Activated naive CD4-positive, alpha-beta T cell treated with anti-CD3 and anti-CD28 coated beads, Interleukin-2, amount 50 U/mL, for 24 hours (primary cell): ENCODE data around the gene CCM2.
A peak's percentile ranks its signal among the peaks of the same experiment; 100 is the strongest.

Source experiments
- H3K27ac Mint-ChIP-seq: one replicate; pipeline ENCODE4 v1.8.0; 2021; ENCODE audit warnings: mild to moderate bottlenecking, mixed read lengths
- H3K27me3 Mint-ChIP-seq: one replicate; pipeline ENCODE4 v1.8.0; 2021; ENCODE audit warnings: mixed read lengths
- H3K36me3 Mint-ChIP-seq: one replicate; pipeline ENCODE4 v1.8.0; 2021; ENCODE audit warnings: mixed read lengths
- H3K4me1 Mint-ChIP-seq: one replicate; pipeline ENCODE4 v1.8.0; 2021; ENCODE audit warnings: mixed read lengths
- H3K4me3 Mint-ChIP-seq: one replicate; pipeline ENCODE4 v1.8.0; 2021; ENCODE audit warnings: mild to moderate bottlenecking, mixed read lengths
- H3K9me3 Mint-ChIP-seq: one replicate; pipeline ENCODE4 v1.8.0; 2021; ENCODE audit warnings: mixed read lengths

The CCM2 gene

GRCh38 chr7:45000093-45001032, at the start of gene CCM2:
Gene CCM2 (plus strand): TSS chr7:45000201. CDS start chr7:45000334, 133 bp downstream.
- H3K9me3 Mint-ChIP-seq, result no peaks in the 10 kb centered on the region
- peak within 1 kb of the TSS; percentile 95 for H3K4me3 Mint-ChIP-seq
- peaks cover 43% of the 10 kb centered on the region for H3K4me1 Mint-ChIP-seq
- H3K27ac Mint-ChIP-seq, result peak within 1 kb of the TSS; percentile 98
- H3K27me3 Mint-ChIP-seq, result no peaks in the 10 kb centered on the region
- H3K36me3 Mint-ChIP-seq, result peaks cover 6% of the 10 kb centered on the region

- no peaks in the 10 kb centered on the region for H3K36me3 Mint-ChIP-seq
- H3K9me3 Mint-ChIP-seq, result no peaks in the 10 kb centered on the region
- H3K4me3 Mint-ChIP-seq, result no peak overlapping the region
- peaks cover 14% of the 10 kb centered on the region for H3K4me1 Mint-ChIP-seq
- no peak overlapping the region for H3K27ac Mint-ChIP-seq
- H3K27me3 Mint-ChIP-seq, result no peaks in the 10 kb centered on the region
These were observed 46.8 kb upstream of the CCM2 start for GRCh38 chr7:44953156-44953555.

GRCh38 chr7:44955733-44956132, 44.3 kb upstream of the CCM2 start:
- H3K27ac Mint-ChIP-seq, result no peak overlapping the region
- no peak overlapping the region for H3K4me3 Mint-ChIP-seq
- H3K9me3 Mint-ChIP-seq, result no peaks in the 10 kb centered on the region

GRCh38 chr7:44956157-44956766, 43.7 kb upstream of the CCM2 start:
- Mint-ChIP-seq H3K4me3 (no peak overlapping the region), H3K36me3 (no peaks in the 10 kb centered on the region), H3K9me3 (no peaks in the 10 kb centered on the region), H3K27ac (no peak overlapping the region), H3K4me1 (peaks cover 32% of the 10 kb centered on the region), H3K27me3 (no peaks in the 10 kb centered on the region)

More at GRCh38 chr7:44955733-44956132, 44.3 kb upstream of the CCM2 start:
- Mint-ChIP-seq H3K4me1 (peaks cover 32% of the 10 kb centered on the region), H3K36me3 (no peaks in the 10 kb centered on the region), H3K27me3 (no peaks in the 10 kb centered on the region)

- no peak overlapping the region for H3K4me3 Mint-ChIP-seq
These were observed 41.2 kb upstream of the CCM2 start for GRCh38 chr7:44958645-44959344.

GRCh38 chr7:44959433-44959951, 40.5 kb upstream of the CCM2 start:
- no peaks in the 10 kb centered on the region for H3K27me3 Mint-ChIP-seq
- peak overlapping the region; percentile 84 for H3K27ac Mint-ChIP-seq
- no peaks in the 10 kb centered on the region for H3K36me3 Mint-ChIP-seq
- H3K4me3 Mint-ChIP-seq, result no peak overlapping the region
- no peaks in the 10 kb centered on the region for H3K9me3 Mint-ChIP-seq
- H3K4me1 Mint-ChIP-seq, result peaks cover 28% of the 10 kb centered on the region

More at GRCh38 chr7:44958645-44959344, 41.2 kb upstream of the CCM2 start:
- Mint-ChIP-seq H3K4me1 (peaks cover 28% of the 10 kb centered on the region), H3K36me3 (no peaks in the 10 kb centered on the region), H3K9me3 (no peaks in the 10 kb centered on the region), H3K27ac (peak overlapping the region; percentile 79), H3K27me3 (no peaks in the 10 kb centered on the region)

- Mint-ChIP-seq H3K4me1 (peaks cover 24% of the 10 kb centered on the region), H3K9me3 (no peaks in the 10 kb centered on the region), H3K4me3 (no peak overlapping the region), H3K27me3 (no peaks in the 10 kb centered on the region), H3K36me3 (no peaks in the 10 kb centered on the region), H3K27ac (peak overlapping the region; percentile 84)
These were observed 39.9 kb upstream of the CCM2 start for GRCh38 chr7:44960011-44960580.

- Mint-ChIP-seq H3K4me1 (peaks cover 22% of the 10 kb centered on the region), H3K4me3 (no peak overlapping the region), H3K36me3 (no peaks in the 10 kb centered on the region), H3K9me3 (no peaks in the 10 kb centered on the region), H3K27me3 (no peaks in the 10 kb centered on the region), H3K27ac (no peak overlapping the region)
These were observed 38.0 kb upstream of the CCM2 start for GRCh38 chr7:44961844-44962482.

GRCh38 chr7:44962483-44963251, 37.3 kb upstream of the CCM2 start:
- H3K27ac Mint-ChIP-seq, result no peak overlapping the region
- H3K4me1 Mint-ChIP-seq, result peaks cover 22% of the 10 kb centered on the region
- H3K9me3 Mint-ChIP-seq, result no peaks in the 10 kb centered on the region
- no peaks in the 10 kb centered on the region for H3K27me3 Mint-ChIP-seq
- H3K4me3 Mint-ChIP-seq, result no peak overlapping the region
- H3K36me3 Mint-ChIP-seq, result no peaks in the 10 kb centered on the region

- H3K27me3 Mint-ChIP-seq, result no peaks in the 10 kb centered on the region
- H3K9me3 Mint-ChIP-seq, result no peaks in the 10 kb centered on the region
- H3K27ac Mint-ChIP-seq, result no peak overlapping the region
- H3K4me1 Mint-ChIP-seq, result peaks cover 24% of the 10 kb centered on the region
- H3K4me3 Mint-ChIP-seq, result no peak overlapping the region
- no peaks in the 10 kb centered on the region for H3K36me3 Mint-ChIP-seq
These were observed 36.4 kb upstream of the CCM2 start for GRCh38 chr7:44963364-44964290.

GRCh38 chr7:44964384-44964830, 35.6 kb upstream of the CCM2 start:
- Mint-ChIP-seq H3K4me3 (no peak overlapping the region), H3K4me1 (peaks cover 17% of the 10 kb centered on the region), H3K27ac (no peak overlapping the region), H3K9me3 (no peaks in the 10 kb centered on the region), H3K36me3 (no peaks in the 10 kb centered on the region), H3K27me3 (no peaks in the 10 kb centered on the region)

GRCh38 chr7:44964831-44965440, 35.1 kb upstream of the CCM2 start:
- Mint-ChIP-seq H3K27ac (no peak overlapping the region), H3K27me3 (no peaks in the 10 kb centered on the region), H3K36me3 (no peaks in the 10 kb centered on the region), H3K4me3 (no peak overlapping the region), H3K4me1 (peaks cover 12% of the 10 kb centered on the region), H3K9me3 (no peaks in the 10 kb centered on the region)

- Mint-ChIP-seq H3K27me3 (no peaks in the 10 kb centered on the region), H3K9me3 (no peaks in the 10 kb centered on the region), H3K4me3 (no peak overlapping the region), H3K36me3 (no peaks in the 10 kb centered on the region), H3K27ac (no peak overlapping the region), H3K4me1 (peaks cover 7% of the 10 kb centered on the region)
These were observed 34.5 kb upstream of the CCM2 start for GRCh38 chr7:44965441-44965903.
